ENCODE data around the gene CNPY2. TPM values are rescaled to one million over a fixed set of nuclear protein-coding genes. Genes with fewer than 3 reads are reported as not detected.

CNPY2 gene
- total and polyA plus RNA-seq, 4 donors: 24.6 to 163 (median 70.7) TPM

GRCh38 chr12:56266693-56267442 is 48.9 kb downstream of the CNPY2 start, which contains the start of gene COQ10A:
Gene COQ10A, plus strand, starts transcription at chr12:56266942. Its CDS starts 177 bp downstream, at chr12:56267119.
- TF ChIP-seq MAX (IDR thresholded peaks at IDR 0.05): no peak
- no peak for TF ChIP-seq TAF1 (conservative IDR thresholded peaks at IDR 0.05)
- TF ChIP-seq JUND (IDR thresholded peaks at IDR 0.05): no peak
- TF ChIP-seq, protein P1, sequence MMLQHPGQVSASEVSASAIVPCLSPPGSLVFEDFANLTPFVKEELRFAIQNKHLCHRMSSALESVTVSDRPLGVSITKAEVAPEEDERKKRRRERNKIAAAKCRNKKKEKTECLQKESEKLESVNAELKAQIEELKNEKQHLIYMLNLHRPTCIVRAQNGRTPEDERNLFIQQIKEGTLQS (IDR thresholded peaks at IDR 0.05): no peak
- TF ChIP-seq FOXA2 (IDR thresholded peaks at IDR 0.05): no peak
- TF ChIP-seq EGR1 (IDR thresholded peaks at IDR 0.05; ENCODE audit: low read depth in 2 of 2): no peak
- peak; percentile 49 to 65 for TF ChIP-seq RAD21 (IDR thresholded peaks at IDR 0.05)
- TF ChIP-seq NR2F2 (IDR thresholded peaks at IDR 0.05): no peak
- TF ChIP-seq RXRA (IDR thresholded peaks at IDR 0.05): peak; percentile 26 to 64
- peak in 1 of 2 donors; percentile 66 for TF ChIP-seq GABPA (IDR thresholded peaks at IDR 0.05 in 1 of 2, conservative IDR thresholded peaks at IDR 0.05 in 1 of 2)
- TF ChIP-seq YY1 (IDR thresholded peaks at IDR 0.05): peak; percentile 55
- peak; percentile 33 for TF ChIP-seq SP1 (IDR thresholded peaks at IDR 0.05)
- TF ChIP-seq ZBTB33 (IDR thresholded peaks at IDR 0.05): no peak
- TF ChIP-seq CTCF (IDR thresholded peaks at IDR 0.05; ENCODE audit: low read depth, low read length, missing input control): peak; percentile 49
- TF ChIP-seq HNF4A (conservative IDR thresholded peaks at IDR 0.05): no peak
- TF ChIP-seq REST (IDR thresholded peaks at IDR 0.05): peak; percentile 56
- no peak for TF ChIP-seq HNF4G (IDR thresholded peaks at IDR 0.05)
- Histone ChIP-seq H3K4me1 (ENCODE audit: control insufficient read depth in 4 of 4, insufficient read depth in 4 of 4, low read length in 3 of 4) (peaks cover 2 to 46% (median 32%) of the 10 kb centered on the region in 4 donors), H3K4me3 (ENCODE audit: low read depth in 1 of 3, low read length in 3 of 3) (peak within 1 kb of the TSS; percentile 79 to 91 (median 86)), H3K27me3 (ENCODE audit: control insufficient read depth in 4 of 4, insufficient read depth in 4 of 4, low read length in 3 of 4) (no peaks in the 10 kb centered on the region), H3K9me3 (ENCODE audit: control insufficient read depth in 4 of 4, low read length in 3 of 4) (no peaks in the 10 kb centered on the region), H3K36me3 (ENCODE audit: control insufficient read depth in 4 of 4, insufficient read depth in 3 of 4, low read depth in 1 of 4, low read length in 3 of 4) (peaks cover 0 to 11% (median 6%) of the 10 kb centered on the region in 4 donors), H3K27ac (ENCODE audit: low read depth in 1 of 2, low read length in 2 of 2) (peak within 1 kb of the TSS; percentile 93 to 97), H3K9ac (ENCODE audit: low read depth in 1 of 2, low read length in 2 of 2) (peak within 1 kb of the TSS; percentile 56 to 83)
- peak; percentile 86 for DNase-seq (ENCODE audit: low spot score)
- WGBS: under 1% methylated on average over 68 of the region's 68 CpGs

Data from liver (tissue), 9 donors.